Measurements from ENCODE around the gene SLC38A11. TPM values are rescaled to one million over a fixed set of nuclear protein-coding genes. Genes with fewer than 3 reads are reported as not detected.

Gene SLC38A11
- total and polyA plus RNA-seq, 2 of the 8 experiments (the other 6 are each of a cell fraction or from before 2014, with no cell fraction given): not detected

- CTCF ChIA-PET (ENCODE audit: partially characterized antibody): interaction anchor here (1.4 kb wide), 1 partner anchor 26 kb away, joined by 3 read pairs; the partner anchor contains the start of gene COBLL1
- H3K36me3 ChIP-seq (ENCODE audit: control insufficient read depth in 2 of 4, insufficient read depth in 4 of 4, low read length in 3 of 4): no peaks in the 10 kb centered on the region
- WGBS, 2 experiments (ENCODE audit: extremely low coverage in 1 of 2, insufficient coverage in 1 of 2, insufficient read length in 1 of 2, insufficient replicate concordance in 2 of 2, low coverage in 1 of 2, low lambda C conversion rate in 2 of 2, missing lambda C conversion rate in 1 of 2): 57% methylated on average over 3 of the region's 3 CpGs; no CpG with 5 or more reads in 1 of the 2 experiments
Observed at GRCh38 chr2:164867779-164868397, 87.4 kb downstream of the SLC38A11 start.

More at GRCh38 chr2:164867779-164868397, 87.4 kb downstream of the SLC38A11 start:
- Histone ChIP-seq H3K79me2 (ENCODE audit: control insufficient read depth in 1 of 2, insufficient read depth in 2 of 2, low read length in 2 of 2) (no peaks in the 10 kb centered on the region), H3K23ac (ENCODE audit: insufficient read length) (no peak overlapping the region), H3K27ac (ENCODE audit: low read depth, low read length) (no peak overlapping the region), H3K9me3 (ENCODE audit: insufficient read depth in 2 of 2, low read depth in 1 of 2, low read length in 1 of 2) (no peaks in the 10 kb centered on the region), H2BK12ac (ENCODE audit: low read depth, low read length) (no peak overlapping the region), H2BK20ac (ENCODE audit: low read length) (no peak overlapping the region), H3K9ac (replicated peaks in 1 of 4; ENCODE audit: extremely low read depth in 1 of 4, low read depth in 3 of 4, low read length in 3 of 4) (no peak overlapping the region), H4K91ac (replicated peaks; ENCODE audit: insufficient read length, low read length) (no peak overlapping the region), H3K18ac (ENCODE audit: extremely low read depth, low read length) (no peak overlapping the region), H4K20me1 (replicated peaks in 1 of 2; ENCODE audit: control insufficient read depth in 1 of 2, insufficient read depth in 2 of 2, low read length in 2 of 2) (no peaks in the 10 kb centered on the region), H2BK5ac (ENCODE audit: low read depth, low read length) (no peak overlapping the region), H3K14ac (ENCODE audit: insufficient read length) (no peak overlapping the region), H3K4ac (replicated peaks; ENCODE audit: insufficient read length, low read depth, low read length) (no peak overlapping the region), H2AFZ (ENCODE audit: low read length) (no peak overlapping the region; the same call in 1 of the 2 replicates), H2AK5ac (ENCODE audit: low read depth, low read length) (no peak overlapping the region), H2BK120ac (replicated peaks; ENCODE audit: low read depth, low read length) (no peak overlapping the region), H3K56ac (replicated peaks; ENCODE audit: insufficient read length, low read depth, low read length) (no peak overlapping the region), H3K4me1 (replicated peaks in 1 of 4; ENCODE audit: control insufficient read depth in 3 of 4, insufficient read depth in 4 of 4, low read length in 3 of 4) (no peaks in the 10 kb centered on the region; a peak in 1 of 7 replicates), H3K4me3 (ENCODE audit: extremely low read depth in 1 of 4, insufficient read depth in 2 of 4, low read depth in 3 of 4, low read length in 4 of 4) (no peak overlapping the region), H4K8ac (ENCODE audit: extremely low read depth, insufficient read depth, low read length) (no peak overlapping the region), H2BK15ac (ENCODE audit: low read length) (no peak overlapping the region), H3K27me3 (replicated peaks in 1 of 4; ENCODE audit: control insufficient read depth in 3 of 4, extremely low read depth in 1 of 4, insufficient read depth in 3 of 4, low read length in 3 of 4) (peaks cover 0 to 1% (median 0%) of the 10 kb centered on the region in 4 experiments; a peak in 1 of 7 replicates), H4K5ac (ENCODE audit: insufficient read length, low read depth, low read length) (no peak overlapping the region), H3K23me2 (ENCODE audit: low read depth, low read length) (no peaks in the 10 kb centered on the region), H3K4me2 (ENCODE audit: insufficient read depth in 1 of 2, low read depth in 2 of 2, low read length in 2 of 2) (no peak overlapping the region), H3K79me1 (ENCODE audit: low read depth, low read length) (no peaks in the 10 kb centered on the region)
- POLR2A ChIA-PET (ENCODE audit: partially characterized antibody): no interaction called here
- FAIRE-seq (no peak), DNase-seq (ENCODE audit: low read depth in 1 of 2, low spot score in 2 of 2) (no peak)
- TF ChIP-seq TCF12 (IDR thresholded peaks at IDR 0.05; ENCODE audit: low read depth, low read length) (no peak), RNF2 (IDR thresholded peaks at IDR 0.05; ENCODE audit: borderline replicate concordance, low read depth, low read length, missing control alignments, poor library complexity, severe bottlenecking) (no peak), HDAC2 (IDR thresholded peaks at IDR 0.05; ENCODE audit: borderline replicate concordance in 1 of 2, low read depth in 2 of 2, low read length in 2 of 2) (no peak), SIX5 (IDR thresholded peaks at IDR 0.05; ENCODE audit: low read depth, low read length) (no peak)
- TF ChIP-seq, protein P1, sequence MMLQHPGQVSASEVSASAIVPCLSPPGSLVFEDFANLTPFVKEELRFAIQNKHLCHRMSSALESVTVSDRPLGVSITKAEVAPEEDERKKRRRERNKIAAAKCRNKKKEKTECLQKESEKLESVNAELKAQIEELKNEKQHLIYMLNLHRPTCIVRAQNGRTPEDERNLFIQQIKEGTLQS (IDR thresholded peaks at IDR 0.05; ENCODE audit: insufficient read depth, low read depth, low read length): no peak

All from H1 (cell line).